Right lobe of liver (tissue), 6 donors: ENCODE measurements around the gene RNASEH2A. TPM values are rescaled to one million over a fixed set of nuclear protein-coding genes. Genes with fewer than 3 reads are reported as not detected.

Experiments
- ATAC-seq, 4 donors: fragments of 200-7000 bp; cut with Tn5 transposase; one replicate each; pipeline ENCODE4 v1.9.1; 2020; ENCODE audit warnings: mild to moderate bottlenecking in 4 of 4, moderate library complexity in 4 of 4
- DNase-seq, 3 donors: peaks; one replicate each; pipeline ENCODE4 v3.0.0-alpha.2; 2020
- H3K27ac ChIP-seq, 3 donors: fragments of 200-600 bp; one replicate each; pipeline ENCODE4 v1.8.0; 2022
- H3K27me3 ChIP-seq, 2 donors: fragments of 200-600 bp; one replicate each; pipeline ENCODE4 v1.8.0; 2022
- H3K36me3 ChIP-seq, 4 donors: fragments of 200-600 bp; sonication (generic) in 1 of 4; one replicate each; pipeline versions ENCODE4 v1.5.1 to v1.8.0; 2017 to 2022; ENCODE audit warnings: control low read depth in 1 of 4
- H3K4me1 ChIP-seq, 4 donors: fragments of 200-600 bp; sonication (generic) in 1 of 4; one replicate each; pipeline versions ENCODE4 v1.5.1 to v1.8.0; 2017 to 2022; ENCODE audit warnings: control low read depth in 1 of 4
- H3K4me3 ChIP-seq, 3 donors: fragments of 200-600 bp; one replicate each; pipeline ENCODE4 v1.8.0; 2022
- H3K9me3 ChIP-seq, 4 donors: fragments of 200-600 bp; sonication (generic) in 1 of 4; one replicate each; pipeline versions ENCODE4 v1.5.1 to v1.8.0; 2017 to 2022; ENCODE audit warnings: control low read depth in 1 of 4
- CTCF ChIP-seq, 4 donors: fragments of 200-600 bp in 3 of 4; fragments of 450-650 bp in 1 of 4; IDR thresholded peaks; one replicate each; pipeline versions ENCODE4 v1.5.1 to v1.8.0; 2016 to 2022; ENCODE audit warnings: antibody characterized with exemption in 4 of 4, mild to moderate bottlenecking in 2 of 4
- POLR2A ChIP-seq: fragments of 450-650 bp; IDR thresholded peaks from one replicate; pipeline ENCODE4 v1.6.1; 2017; ENCODE audit warnings: antibody characterized with exemption, mild to moderate bottlenecking
- WGBS: methylation state at CpG from one replicate; pipeline ENCODE4 v1.1.6; 2018; ENCODE audit warnings: low coverage, low lambda C conversion rate; ENCODE audit not compliant: insufficient coverage; ENCODE audit errors: missing lambda C conversion rate; 5-methylcytosine and 5-hydroxymethylcytosine counted together
- intact Hi-C, 2 donors: fragments of 100-400 bp; cut with DNase I; formaldehyde crosslinking; loops; one replicate each; pipeline versions ENCODE4 v1.11.2 to v1.14.1; 2022
- total RNA-seq, 6 experiments: library from RNA; depleted of rRNA in 2 of 6; stranded (reverse); fragments of >200 nt in 2 of 6; fragmentation: NEBNext Ultra II Directional in 3 of 6; extraction: Animal tissue kit (Norgen Biotek cat#: 25700) in 3 of 6; gene quantifications; one replicate each; pipeline versions ENCODE4 v1.1.0 to v1.2.4, GENCODE V29; 2016 to 2023
- donor health status: DM: no; HTN: yes; CAD: no.
- donor health status: DM: no; HTN: no; CAD: no.
- donor health status: DM: no; HTN: no; CAD: no.
- donor health status: DM: no; HTN: yes; CAD: no.
- donor health status: DM: no; HTN: yes; CAD: no.

The RNASEH2A gene
- total RNA-seq, 6 experiments from 2014 or later: 2.1 to 7.1 (median 3.7) TPM

- intact Hi-C loops: no loop called here
- H3K27me3 ChIP-seq: peaks cover 0 to 40% of the 10 kb centered on the region in 2 donors
- 49% methylated on average over 4 of the region's 4 CpGs for WGBS
- no peak for TF ChIP-seq POLR2A
- TF ChIP-seq CTCF (IDR thresholded peaks at IDR 0.05): no peak
- no peak overlapping the region for H3K27ac ChIP-seq
- ATAC-seq (no peak), DNase-seq (no peak)
- no peaks in the 10 kb centered on the region for H3K36me3 ChIP-seq
- no peak overlapping the region for H3K4me3 ChIP-seq
- H3K4me1 ChIP-seq: peaks cover 0 to 3% (median 0%) of the 10 kb centered on the region in 4 donors
- no peaks in the 10 kb centered on the region for H3K9me3 ChIP-seq
These were observed 30.8 kb downstream of the RNASEH2A start for GRCh38 chr19:12837225-12837624.

GRCh38 chr19:12838182-12838885 lies 31.9 kb downstream of the RNASEH2A start, which contains the start of gene MAST1:
Gene MAST1 (plus strand): TSS chr19:12838515. CDS start chr19:12838573, 58 bp downstream.
- peaks cover 0 to 32% of the 10 kb centered on the region in 2 donors for H3K27me3 ChIP-seq
- ATAC-seq (peak; percentile 50 to 71 (median 56)), DNase-seq (no peak)
- no peaks in the 10 kb centered on the region for H3K9me3 ChIP-seq
- WGBS: under 1% methylated on average over 26 of the region's 69 CpGs
- H3K4me3 ChIP-seq: no peak within 1 kb of the TSS
- peak; percentile 32 to 60 (median 36) for TF ChIP-seq CTCF (IDR thresholded peaks at IDR 0.05)
- no peak for TF ChIP-seq POLR2A
- H3K4me1 ChIP-seq: peaks cover 0 to 2% (median 0%) of the 10 kb centered on the region in 4 donors
- H3K36me3 ChIP-seq: no peaks in the 10 kb centered on the region
- H3K27ac ChIP-seq: no peak within 1 kb of the TSS
- intact Hi-C loops: no loop called here

GRCh38 chr19:12838886-12839756 lies 32.7 kb downstream of the RNASEH2A start:
- intact Hi-C loops: no loop called here
- Histone ChIP-seq H3K27me3 (peaks cover 0 to 28% of the 10 kb centered on the region in 2 donors), H3K27ac (no peak overlapping the region), H3K4me1 (no peaks in the 10 kb centered on the region), H3K9me3 (no peaks in the 10 kb centered on the region), H3K36me3 (no peaks in the 10 kb centered on the region), H3K4me3 (no peak overlapping the region)
- 27% methylated on average over 11 of the region's 21 CpGs for WGBS
- TF ChIP-seq POLR2A (no peak), CTCF (IDR thresholded peaks at IDR 0.05) (no peak)
- DNase-seq (no peak), ATAC-seq (no peak)

- Histone ChIP-seq H3K36me3 (no peaks in the 10 kb centered on the region), H3K4me1 (no peaks in the 10 kb centered on the region), H3K9me3 (no peaks in the 10 kb centered on the region), H3K27me3 (peaks cover 0 to 22% of the 10 kb centered on the region in 2 donors), H3K27ac (no peak overlapping the region), H3K4me3 (no peak overlapping the region)
- peak in 1 of 3 donors; percentile 60 for DNase-seq
- peak; percentile 25 to 66 (median 59) for ATAC-seq
- TF ChIP-seq POLR2A (no peak), CTCF (IDR thresholded peaks at IDR 0.05) (no peak)
- 23% methylated on average over 32 of the region's 43 CpGs for WGBS
- intact Hi-C loops: loop anchor here (10.0 kb wide), 2 partner anchors 76 to 276 kb away; no protein-coding TSS in a partner anchor
These were observed 34.0 kb downstream of the RNASEH2A start for GRCh38 chr19:12840091-12841079.
